Measurements from ENCODE around the gene SLC20A1.

- TF ChIP-seq PATZ1 (CRISPR knock-in tag; IDR thresholded peaks at IDR 0.05; ENCODE audit: borderline replicate concordance), result no peak
- no peak for TF ChIP-seq GLIS3 (CRISPR knock-in tag; IDR thresholded peaks at IDR 0.05)
- no peak for TF ChIP-seq ZNF8 (CRISPR knock-in tag; IDR thresholded peaks at IDR 0.05)
- no peak for TF ChIP-seq ZNF70 (CRISPR knock-in tag; IDR thresholded peaks at IDR 0.05)
- no peak for TF ChIP-seq CSDC2 (CRISPR knock-in tag; IDR thresholded peaks at IDR 0.05)
- TF ChIP-seq ARNTL (CRISPR knock-in tag; IDR thresholded peaks at IDR 0.05; ENCODE audit: borderline replicate concordance, low read depth), result no peak
- TF ChIP-seq CREB5 (CRISPR knock-in tag; IDR thresholded peaks at IDR 0.05; ENCODE audit: low read depth), result no peak
- TF ChIP-seq TOX (CRISPR knock-in tag; IDR thresholded peaks at IDR 0.05; ENCODE audit: borderline replicate concordance), result no peak
- TF ChIP-seq ZNF565 (CRISPR knock-in tag; conservative IDR thresholded peaks at IDR 0.05; ENCODE audit: low read depth), result no peak
- TF ChIP-seq PPARA (CRISPR knock-in tag; IDR thresholded peaks at IDR 0.05; ENCODE audit: borderline replicate concordance), result no peak
- TF ChIP-seq RARB (CRISPR knock-in tag; IDR thresholded peaks at IDR 0.05), result no peak
- no peak for TF ChIP-seq OSR1 (CRISPR knock-in tag; IDR thresholded peaks at IDR 0.05)
- no peak for TF ChIP-seq ESRRG (CRISPR knock-in tag; IDR thresholded peaks at IDR 0.05)
Measured at GRCh38 chr2:112644933-112645309, 818 bp upstream of the SLC20A1 start.
